ENCODE data around the gene RRP1B.

RRP1B gene

GRCh38 chr21:43664358-43664757 is 5.0 kb downstream of the RRP1B start:
- Histone ChIP-seq H3K4ac (ENCODE audit: low read depth, low read length) (no peak overlapping the region), H2AK5ac (ENCODE audit: low read length) (no peak overlapping the region), H3K79me1 (ENCODE audit: low read length) (peaks cover 30% of the 10 kb centered on the region), H3K9ac (ENCODE audit: low read length) (no peak overlapping the region), H3K4me2 (ENCODE audit: low read length) (no peak overlapping the region), H3K18ac (ENCODE audit: low read length) (no peak overlapping the region), H3K27ac (ENCODE audit: low read depth, low read length) (no peak overlapping the region), H3K36me3 (ENCODE audit: control insufficient read depth, insufficient read depth, low read length) (peaks cover 6% of the 10 kb centered on the region), H2BK5ac (ENCODE audit: low read length) (no peak overlapping the region), H4K5ac (ENCODE audit: low read length) (no peak overlapping the region), H2BK15ac (replicated peaks; ENCODE audit: low read depth) (no peak overlapping the region), H3K4me3 (ENCODE audit: low read length) (no peak overlapping the region), H3K79me2 (ENCODE audit: control insufficient read depth, insufficient read depth, low read length) (peaks cover 73% of the 10 kb centered on the region), H2BK120ac (ENCODE audit: low read depth, low read length) (no peak overlapping the region), H3K27me3 (ENCODE audit: insufficient read depth, low read length, poor library complexity) (no peaks in the 10 kb centered on the region), H4K8ac (ENCODE audit: low read depth, low read length) (no peak overlapping the region), H3K4me1 (ENCODE audit: control insufficient read depth, low read depth, low read length) (no peaks in the 10 kb centered on the region), H3K56ac (ENCODE audit: low read length) (no peak overlapping the region), H3K23ac (ENCODE audit: low read length) (no peak overlapping the region)
- no peak for DNase-seq
- no CpG with 5 or more reads among the region's 4 CpGs for WGBS (ENCODE audit: extremely low coverage, insufficient coverage, low lambda C conversion rate)

DNA sequence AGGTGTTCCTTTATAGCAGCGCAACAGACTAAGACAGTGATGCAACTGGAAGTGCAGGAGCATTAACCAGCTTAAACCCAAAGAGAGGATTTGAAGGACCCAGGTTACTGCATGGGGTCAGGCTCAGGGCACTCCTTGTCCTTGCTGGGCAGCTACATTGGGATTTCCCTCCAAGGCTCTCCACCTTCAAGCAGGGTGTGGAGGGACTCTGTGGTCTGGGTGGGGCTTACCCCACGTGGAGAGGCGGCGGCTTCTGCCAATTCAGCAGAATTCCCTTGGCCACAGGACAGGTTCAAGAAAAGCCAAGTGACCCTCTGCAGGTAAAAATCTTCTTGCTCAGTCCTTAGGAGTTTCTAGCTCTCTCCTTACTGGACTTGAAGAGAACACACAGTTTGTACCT is 6.5 kb downstream of the RRP1B start:
- Histone ChIP-seq H3K4me1 (ENCODE audit: control insufficient read depth, low read depth, low read length) (no peaks in the 10 kb centered on the region), H3K79me1 (ENCODE audit: low read length) (peaks cover 33% of the 10 kb centered on the region), H3K23ac (ENCODE audit: low read length) (no peak overlapping the region), H3K4me2 (ENCODE audit: low read length) (no peak overlapping the region), H3K36me3 (ENCODE audit: control insufficient read depth, insufficient read depth, low read length) (peaks cover 6% of the 10 kb centered on the region), H3K9ac (ENCODE audit: low read length) (no peak overlapping the region), H3K4me3 (ENCODE audit: low read length) (no peak overlapping the region), H4K5ac (ENCODE audit: low read length) (no peak overlapping the region), H3K56ac (ENCODE audit: low read length) (no peak overlapping the region), H2BK5ac (ENCODE audit: low read length) (no peak overlapping the region), H3K27me3 (ENCODE audit: insufficient read depth, low read length, poor library complexity) (no peaks in the 10 kb centered on the region), H2BK120ac (ENCODE audit: low read depth, low read length) (no peak overlapping the region), H3K18ac (ENCODE audit: low read length) (no peak overlapping the region), H2BK15ac (replicated peaks; ENCODE audit: low read depth) (no peak overlapping the region), H2AK5ac (ENCODE audit: low read length) (no peak overlapping the region), H3K79me2 (ENCODE audit: control insufficient read depth, insufficient read depth, low read length) (peaks cover 64% of the 10 kb centered on the region), H4K8ac (ENCODE audit: low read depth, low read length) (no peak overlapping the region), H3K27ac (ENCODE audit: low read depth, low read length) (no peak overlapping the region), H3K4ac (ENCODE audit: low read depth, low read length) (no peak overlapping the region)
- no CpG with 5 or more reads among the region's 4 CpGs for whole genome bisulfite sequencing (ENCODE audit: extremely low coverage, insufficient coverage, low lambda C conversion rate)
- no peak for DNase-seq

DNA sequence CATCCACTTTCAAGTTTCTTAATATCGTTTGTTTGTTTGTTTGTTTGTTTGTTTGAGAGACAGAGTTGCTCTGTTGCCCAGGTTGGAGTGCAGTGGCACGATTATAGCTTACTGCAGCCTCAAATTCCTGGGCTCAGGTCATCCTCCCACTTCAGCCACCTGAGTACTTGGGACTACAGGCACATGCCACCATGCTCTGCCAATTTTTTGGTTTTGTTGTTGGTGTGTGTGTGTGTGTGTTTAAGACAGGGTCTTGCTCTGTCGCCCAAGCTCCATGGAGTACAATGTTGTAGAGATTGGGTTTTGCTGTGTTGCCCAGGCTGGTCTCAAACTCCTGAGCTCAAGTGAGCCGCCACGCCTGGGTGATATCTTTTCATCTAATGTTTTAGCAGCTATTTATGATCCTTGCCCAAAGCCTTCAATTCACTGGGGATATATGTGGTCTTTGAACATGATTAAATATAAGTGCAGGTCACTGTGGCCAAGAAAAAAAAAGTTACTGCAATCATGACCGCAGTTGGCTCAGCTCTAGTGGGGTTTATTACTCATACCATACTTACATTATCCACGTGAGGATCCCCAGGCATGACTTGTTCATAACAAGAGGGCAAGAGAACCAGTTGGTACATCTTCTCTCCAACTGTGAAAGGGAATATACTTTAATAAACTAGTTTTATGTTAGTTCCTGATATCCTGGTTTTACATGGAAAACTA is 8.0 kb downstream of the RRP1B start:
- Histone ChIP-seq H3K23ac (ENCODE audit: low read length) (no peak overlapping the region), H3K4ac (ENCODE audit: low read depth, low read length) (no peak overlapping the region), H4K5ac (ENCODE audit: low read length) (no peak overlapping the region), H2AK5ac (ENCODE audit: low read length) (no peak overlapping the region), H2BK5ac (ENCODE audit: low read length) (no peak overlapping the region), H3K79me2 (ENCODE audit: control insufficient read depth, insufficient read depth, low read length) (peaks cover 51% of the 10 kb centered on the region), H3K4me3 (ENCODE audit: low read length) (no peak overlapping the region), H2BK15ac (replicated peaks; ENCODE audit: low read depth) (no peak overlapping the region), H3K36me3 (ENCODE audit: control insufficient read depth, insufficient read depth, low read length) (peaks cover 12% of the 10 kb centered on the region), H3K56ac (ENCODE audit: low read length) (no peak overlapping the region), H3K4me1 (ENCODE audit: control insufficient read depth, low read depth, low read length) (no peaks in the 10 kb centered on the region), H3K79me1 (ENCODE audit: low read length) (peaks cover 25% of the 10 kb centered on the region), H3K9ac (ENCODE audit: low read length) (no peak overlapping the region), H3K4me2 (ENCODE audit: low read length) (no peak overlapping the region), H4K8ac (ENCODE audit: low read depth, low read length) (no peak overlapping the region), H3K27me3 (ENCODE audit: insufficient read depth, low read length, poor library complexity) (no peaks in the 10 kb centered on the region), H2BK120ac (ENCODE audit: low read depth, low read length) (no peak overlapping the region), H3K18ac (ENCODE audit: low read length) (no peak overlapping the region), H3K27ac (ENCODE audit: low read depth, low read length) (no peak overlapping the region)
- WGBS (ENCODE audit: extremely low coverage, insufficient coverage, low lambda C conversion rate), result no CpG with 5 or more reads among the region's 7 CpGs
- no peak for DNase-seq

GRCh38 chr21:43669828-43670605 is 10.7 kb downstream of the RRP1B start:
- Histone ChIP-seq H3K27ac (ENCODE audit: low read depth, low read length) (no peak overlapping the region), H3K4me1 (ENCODE audit: control insufficient read depth, low read depth, low read length) (no peaks in the 10 kb centered on the region), H3K18ac (ENCODE audit: low read length) (no peak overlapping the region), H3K4me3 (ENCODE audit: low read length) (no peak overlapping the region), H3K79me1 (ENCODE audit: low read length) (peaks cover 21% of the 10 kb centered on the region), H3K36me3 (ENCODE audit: control insufficient read depth, insufficient read depth, low read length) (peaks cover 11% of the 10 kb centered on the region), H3K79me2 (ENCODE audit: control insufficient read depth, insufficient read depth, low read length) (peaks cover 35% of the 10 kb centered on the region), H2AK5ac (ENCODE audit: low read length) (no peak overlapping the region), H3K4ac (ENCODE audit: low read depth, low read length) (no peak overlapping the region), H3K56ac (ENCODE audit: low read length) (no peak overlapping the region), H3K4me2 (ENCODE audit: low read length) (no peak overlapping the region), H3K23ac (ENCODE audit: low read length) (no peak overlapping the region), H3K27me3 (ENCODE audit: insufficient read depth, low read length, poor library complexity) (no peaks in the 10 kb centered on the region), H2BK5ac (ENCODE audit: low read length) (no peak overlapping the region), H4K8ac (ENCODE audit: low read depth, low read length) (no peak overlapping the region), H3K9ac (ENCODE audit: low read length) (no peak overlapping the region), H4K5ac (ENCODE audit: low read length) (no peak overlapping the region), H2BK120ac (ENCODE audit: low read depth, low read length) (no peak overlapping the region), H2BK15ac (replicated peaks; ENCODE audit: low read depth) (no peak overlapping the region)
- DNase-seq, result no peak
- WGBS (ENCODE audit: extremely low coverage, insufficient coverage, low lambda C conversion rate), result no CpG with 5 or more reads among the region's 20 CpGs

DNA sequence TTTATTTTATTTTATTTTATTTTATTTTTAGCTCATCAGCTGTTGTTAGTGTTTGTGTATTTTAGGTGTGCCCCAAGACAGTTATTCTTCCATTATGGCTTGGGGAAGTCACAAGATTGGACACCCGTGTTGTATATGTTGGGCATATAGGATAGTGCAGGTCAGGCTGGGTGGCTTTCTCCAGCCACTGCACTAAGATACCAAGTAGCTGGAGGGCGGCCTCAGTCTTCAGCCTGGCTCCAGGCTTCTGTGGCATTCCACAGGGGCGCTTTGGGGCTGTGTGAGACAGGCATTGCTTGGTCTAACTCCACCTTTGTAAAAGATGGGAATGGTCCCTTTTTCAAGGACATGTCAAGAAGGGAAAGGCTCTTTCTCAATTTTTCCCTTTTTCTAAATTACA is 16.5 kb downstream of the RRP1B start:
- peaks cover 3% of the 10 kb centered on the region for H3K79me1 ChIP-seq (ENCODE audit: low read length)
- H3K4me3 ChIP-seq (ENCODE audit: low read length), result no peak overlapping the region
- H2BK5ac ChIP-seq (ENCODE audit: low read length), result no peak overlapping the region
- H3K4ac ChIP-seq (ENCODE audit: low read depth, low read length), result no peak overlapping the region
- no peak overlapping the region for H3K23ac ChIP-seq (ENCODE audit: low read length)
- no CpG with 5 or more reads among the region's 3 CpGs for WGBS (ENCODE audit: extremely low coverage, insufficient coverage, low lambda C conversion rate)
- H4K8ac ChIP-seq (ENCODE audit: low read depth, low read length), result no peak overlapping the region
- H3K56ac ChIP-seq (ENCODE audit: low read length), result no peak overlapping the region
- H4K5ac ChIP-seq (ENCODE audit: low read length), result no peak overlapping the region
- DNase-seq, result no peak
- H3K4me1 ChIP-seq (ENCODE audit: control insufficient read depth, low read depth, low read length), result no peaks in the 10 kb centered on the region
- H3K27ac ChIP-seq (ENCODE audit: low read depth, low read length), result no peak overlapping the region
- H3K27me3 ChIP-seq (ENCODE audit: insufficient read depth, low read length, poor library complexity), result no peaks in the 10 kb centered on the region
- H3K18ac ChIP-seq (ENCODE audit: low read length), result no peak overlapping the region
- peaks cover 8% of the 10 kb centered on the region for H3K79me2 ChIP-seq (ENCODE audit: control insufficient read depth, insufficient read depth, low read length)
- H3K4me2 ChIP-seq (ENCODE audit: low read length), result no peak overlapping the region
- no peak overlapping the region for H2BK120ac ChIP-seq (ENCODE audit: low read depth, low read length)
- peaks cover 18% of the 10 kb centered on the region for H3K36me3 ChIP-seq (ENCODE audit: control insufficient read depth, insufficient read depth, low read length)
- H2AK5ac ChIP-seq (ENCODE audit: low read length), result no peak overlapping the region
- no peak overlapping the region for H2BK15ac ChIP-seq (replicated peaks; ENCODE audit: low read depth)
- H3K9ac ChIP-seq (ENCODE audit: low read length), result no peak overlapping the region

All from mesendoderm (in vitro differentiated cells).